ENCODE results near the gene SNX20. TPM values are rescaled to one million over a fixed set of nuclear protein-coding genes. Genes with fewer than 3 reads are reported as not detected.

SNX20 gene
- total RNA-seq, 1 experiment from 2014 or later, result not detected

GRCh38 chr16:50622029-50622428 lies 59.1 kb downstream of the SNX20 start:
- no peak overlapping the region; the same call in 1 of the 2 replicates for H3K14ac ChIP-seq (ENCODE audit: insufficient read depth, low read length)
- peaks cover 3% of the 10 kb centered on the region for H3K23me2 ChIP-seq (ENCODE audit: insufficient read length, low read depth, low read length, poor library complexity, severe bottlenecking)
- H3K9ac ChIP-seq (ENCODE audit: extremely low read depth, insufficient read length, low read length), result no peak overlapping the region
- H3K79me2 ChIP-seq (ENCODE audit: insufficient read depth, low read length), result no peaks in the 10 kb centered on the region
- no peak overlapping the region for H4K8ac ChIP-seq (replicated peaks; ENCODE audit: insufficient read length, low read depth, low read length)
- H2AFZ ChIP-seq (ENCODE audit: low read length), result no peak overlapping the region
- H3K9me3 ChIP-seq (ENCODE audit: control insufficient read depth, low read depth, low read length), result no peaks in the 10 kb centered on the region
- no peak overlapping the region for H4K91ac ChIP-seq (ENCODE audit: insufficient read length, low read depth, low read length)
- H3K18ac ChIP-seq (ENCODE audit: insufficient read length, low read depth, low read length), result no peak overlapping the region
- H3K27ac ChIP-seq (ENCODE audit: insufficient read length, low read depth, low read length), result no peak overlapping the region
- H2BK20ac ChIP-seq (ENCODE audit: low read depth, low read length, poor library complexity, severe bottlenecking), result no peak overlapping the region
- no peak overlapping the region for H4K5ac ChIP-seq (ENCODE audit: insufficient read length, low read depth, low read length)
- Mint-ChIP-seq H3K27ac (no peak overlapping the region; a peak in 2 of 7 replicates), H3K9me3 (no peaks in the 10 kb centered on the region), H3K4me1 (peaks cover 8 to 10% of the 10 kb centered on the region in 2 experiments; a peak in 3 of 4 replicates), H3K36me3 (ENCODE audit: insufficient read depth in 1 of 3, low read depth in 3 of 3) (no peaks in the 10 kb centered on the region), H3K27me3 (ENCODE audit: low read depth) (peaks cover 2% of the 10 kb centered on the region), H3K4me3 (no peak overlapping the region)
- H3T11ph ChIP-seq (ENCODE audit: low read length), result no peak overlapping the region
- no peak overlapping the region for H2AK5ac ChIP-seq (ENCODE audit: insufficient read length, low read length)
- H2BK12ac ChIP-seq (ENCODE audit: insufficient read length, low read depth, low read length), result no peak overlapping the region
- no peaks in the 10 kb centered on the region for H3K4me1 ChIP-seq (ENCODE audit: insufficient read depth, low read length)
- H2BK120ac ChIP-seq (ENCODE audit: low read depth, low read length, poor library complexity, severe bottlenecking), result no peak overlapping the region
- no peak overlapping the region for H3K23ac ChIP-seq (ENCODE audit: insufficient read length, low read depth, low read length)
- WGBS (ENCODE audit: extremely low coverage, insufficient read length, low lambda C conversion rate), result no CpG with 5 or more reads among the region's 7 CpGs
- H4K20me1 ChIP-seq (ENCODE audit: control insufficient read depth, insufficient read depth, insufficient read length), result no peaks in the 10 kb centered on the region
- H3K4ac ChIP-seq (ENCODE audit: low read depth, low read length), result no peak overlapping the region
- no peaks in the 10 kb centered on the region for H3K79me1 ChIP-seq (ENCODE audit: insufficient read depth, low read depth, low read length, poor library complexity, severe bottlenecking)
- no peak overlapping the region for H2BK15ac ChIP-seq (ENCODE audit: low read depth, low read length)
- no peak for DNase-seq
- H3K56ac ChIP-seq (ENCODE audit: insufficient read length, low read depth, low read length), result no peak overlapping the region
- H3K4me2 ChIP-seq (ENCODE audit: insufficient read depth, insufficient read length, low read length), result no peak overlapping the region
- H3K27me3 ChIP-seq (ENCODE audit: insufficient read depth, low read length), result no peaks in the 10 kb centered on the region
- H2BK5ac ChIP-seq (ENCODE audit: insufficient read length, low read length), result no peak overlapping the region
- TF ChIP-seq CTCF (conservative IDR thresholded peaks at IDR 0.05), result no peak

Other genes starting within 250 kb of the SNX20 start
- gene NKD1, start 132.9 kb downstream of the SNX20 start, total RNA-seq (2021), result 1.9 and 3.7 TPM in 2 replicates
- gene NOD2, start 12.3 kb upstream of the SNX20 start, total RNA-seq (2021), result 0.17 and 0.26 TPM in 2 replicates
- 12.5 and 13.3 TPM in 2 replicates for gene CYLD, start 60.8 kb upstream of the SNX20 start, total RNA-seq (2021)

Measured in H9 (cell line).